GM12878 (cell line): Measurements from ENCODE around the gene IFI27L1. TPM values are rescaled to one million over a fixed set of nuclear protein-coding genes. Genes with fewer than 3 reads are reported as not detected.

Experiments
- FOXM1 ChIP-seq: IDR thresholded peaks from 2 replicates; pipeline ENCODE4 v1.6.1; 2012; ENCODE audit warnings: low read depth, mild to moderate bottlenecking, inconsistent platforms, low read length, moderate library complexity
- GATAD2B ChIP-seq: fragments of 450-650 bp; conservative IDR thresholded peaks from 2 replicates; pipeline ENCODE4 v1.6.1; 2017; ENCODE audit warnings: low read depth, mild to moderate bottlenecking, moderate library complexity
- NRF1 ChIP-seq: conservative IDR thresholded peaks from 2 replicates; pipeline ENCODE4 v1.6.1; 2011; ENCODE audit warnings: mild to moderate bottlenecking, low read depth, low read length, improper control_type of control experiment
- RAD51 ChIP-seq: fragments of 450-650 bp; IDR thresholded peaks from 2 replicates; pipeline ENCODE4 v1.6.1; 2016; ENCODE audit warnings: moderate library complexity, mild to moderate bottlenecking, inconsistent platforms
- RCOR1 ChIP-seq: conservative IDR thresholded peaks from 2 replicates; pipeline ENCODE4 v1.6.1; 2012; ENCODE audit warnings: low read depth, low read length, improper control_type of control experiment
- ZBED1 ChIP-seq: IDR thresholded peaks from 2 replicates; pipeline ENCODE4 v1.6.1; 2016; ENCODE audit warnings: borderline replicate concordance
- polyA plus RNA-seq, 11 experiments: library from polyadenylated mRNA; depleted of rRNA in 4 of 11; unstranded in 6 of 11; stranded (reverse) in 5 of 11; fragments of >200 nt; fragmentation: Nextera tagmentation in 4 of 11; fragmentation: Illumina TruSeq in 1 of 11; extraction: Ambion mirVana in 4 of 11; extraction: Trizol in 1 of 11; gene quantifications; 1 replicate in 1 of 11; 2 replicates in 10 of 11; pipeline versions ENCODE4 v1.2.1 to v1.2.3, GENCODE V29; 2011 to 2016; ENCODE audit warnings: inconsistent platforms in 2 of 11, missing spikeins in 2 of 11, low read depth in 1 of 11
- total RNA-seq, 4 experiments: library from RNA; depleted of rRNA in 3 of 4; stranded (reverse); fragments of >200 nt in 3 of 4; fragmentation: Illumina TruSeq in 1 of 4; extraction: Trizol in 1 of 4; gene quantifications; 2 replicates each; pipeline versions ENCODE4 v1.2.1 to v1.2.3, GENCODE V29; 2013 to 2021
- TF ChIP-seq, protein P1 (sequence below), 3 experiments: IDR thresholded peaks in 2 of 3; conservative IDR thresholded peaks in 1 of 3; 2 replicates each; pipeline ENCODE4 v1.5.1; 2011; ENCODE audit warnings: low read depth in 3 of 3, low read length in 3 of 3, mild to moderate bottlenecking in 3 of 3, control low read depth in 2 of 3, moderate library complexity in 2 of 3, inconsistent platforms in 1 of 3, mixed read lengths in 1 of 3; ENCODE audit not compliant: control insufficient read depth in 2 of 3, insufficient read depth in 1 of 3; ENCODE audit errors: extremely low read depth in 1 of 3
- TF ChIP-seq, protein P2 (sequence below): fragments of 450-650 bp; IDR thresholded peaks from 2 replicates; pipeline ENCODE4 v1.6.1; 2017; ENCODE audit warnings: borderline replicate concordance
- TF ChIP-seq, protein P3 (sequence below): fragments of 450-650 bp; formaldehyde crosslinking; IDR thresholded peaks from 2 replicates; pipeline ENCODE4 v1.4.0; 2020; ENCODE audit warnings: mild to moderate bottlenecking, moderate library complexity

The IFI27L1 gene
- total and polyA plus RNA-seq, 10 of the 15 experiments (the other 5 are each of a cell fraction or from before 2014, with no cell fraction given): 17.4 to 38.8 (median 27.6) TPM

DNA sequence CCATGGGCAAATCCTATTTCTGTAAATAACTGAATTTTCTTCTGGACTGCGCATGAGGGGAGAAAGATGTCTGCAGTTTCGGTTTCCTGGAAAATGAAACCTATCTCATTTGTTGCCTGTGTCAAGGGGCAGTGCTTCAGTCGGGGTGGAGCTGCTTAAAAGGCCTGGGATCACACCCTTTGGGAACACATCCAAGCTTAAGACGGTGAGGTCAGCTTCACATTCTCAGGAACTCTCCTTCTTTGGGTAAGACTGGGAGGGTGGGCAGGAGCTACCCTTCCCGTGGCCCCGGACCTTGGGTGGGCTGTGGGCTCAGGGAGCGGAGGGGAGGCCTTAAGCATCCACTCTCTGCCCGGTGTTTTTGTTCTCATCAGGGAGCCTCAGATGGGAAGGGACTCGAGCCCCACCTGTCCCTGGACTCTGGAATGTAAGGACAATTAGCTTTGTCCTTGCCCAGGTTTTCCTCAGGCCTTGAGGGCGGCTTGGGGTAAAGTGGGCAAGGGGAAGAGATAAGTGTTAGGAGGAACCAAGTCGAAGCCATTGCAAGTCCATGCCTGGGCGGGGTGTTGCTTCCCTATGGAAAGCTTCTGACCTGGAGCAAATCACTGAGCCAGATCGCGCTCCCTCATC, 29.6 kb downstream of the IFI27L1 start, which contains the start of gene IFI27 (continued):
- TF ChIP-seq, protein P1, sequence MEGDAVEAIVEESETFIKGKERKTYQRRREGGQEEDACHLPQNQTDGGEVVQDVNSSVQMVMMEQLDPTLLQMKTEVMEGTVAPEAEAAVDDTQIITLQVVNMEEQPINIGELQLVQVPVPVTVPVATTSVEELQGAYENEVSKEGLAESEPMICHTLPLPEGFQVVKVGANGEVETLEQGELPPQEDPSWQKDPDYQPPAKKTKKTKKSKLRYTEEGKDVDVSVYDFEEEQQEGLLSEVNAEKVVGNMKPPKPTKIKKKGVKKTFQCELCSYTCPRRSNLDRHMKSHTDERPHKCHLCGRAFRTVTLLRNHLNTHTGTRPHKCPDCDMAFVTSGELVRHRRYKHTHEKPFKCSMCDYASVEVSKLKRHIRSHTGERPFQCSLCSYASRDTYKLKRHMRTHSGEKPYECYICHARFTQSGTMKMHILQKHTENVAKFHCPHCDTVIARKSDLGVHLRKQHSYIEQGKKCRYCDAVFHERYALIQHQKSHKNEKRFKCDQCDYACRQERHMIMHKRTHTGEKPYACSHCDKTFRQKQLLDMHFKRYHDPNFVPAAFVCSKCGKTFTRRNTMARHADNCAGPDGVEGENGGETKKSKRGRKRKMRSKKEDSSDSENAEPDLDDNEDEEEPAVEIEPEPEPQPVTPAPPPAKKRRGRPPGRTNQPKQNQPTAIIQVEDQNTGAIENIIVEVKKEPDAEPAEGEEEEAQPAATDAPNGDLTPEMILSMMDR (IDR thresholded peaks at IDR 0.05 in 2 of 3, conservative IDR thresholded peaks at IDR 0.05 in 1 of 3; ENCODE audit: control insufficient read depth in 2 of 3, extremely low read depth in 1 of 3, insufficient read depth in 1 of 3, low read depth in 3 of 3, low read length in 3 of 3): no peak
- TF ChIP-seq NRF1 (no peak), ZBED1 (no peak), GATAD2B (no peak), RCOR1 (no peak), RAD51 (no peak), FOXM1 (no peak)
- TF ChIP-seq, protein P2, sequence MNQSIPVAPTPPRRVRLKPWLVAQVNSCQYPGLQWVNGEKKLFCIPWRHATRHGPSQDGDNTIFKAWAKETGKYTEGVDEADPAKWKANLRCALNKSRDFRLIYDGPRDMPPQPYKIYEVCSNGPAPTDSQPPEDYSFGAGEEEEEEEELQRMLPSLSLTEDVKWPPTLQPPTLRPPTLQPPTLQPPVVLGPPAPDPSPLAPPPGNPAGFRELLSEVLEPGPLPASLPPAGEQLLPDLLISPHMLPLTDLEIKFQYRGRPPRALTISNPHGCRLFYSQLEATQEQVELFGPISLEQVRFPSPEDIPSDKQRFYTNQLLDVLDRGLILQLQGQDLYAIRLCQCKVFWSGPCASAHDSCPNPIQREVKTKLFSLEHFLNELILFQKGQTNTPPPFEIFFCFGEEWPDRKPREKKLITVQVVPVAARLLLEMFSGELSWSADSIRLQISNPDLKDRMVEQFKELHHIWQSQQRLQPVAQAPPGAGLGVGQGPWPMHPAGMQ: no peak
- TF ChIP-seq, protein P3, sequence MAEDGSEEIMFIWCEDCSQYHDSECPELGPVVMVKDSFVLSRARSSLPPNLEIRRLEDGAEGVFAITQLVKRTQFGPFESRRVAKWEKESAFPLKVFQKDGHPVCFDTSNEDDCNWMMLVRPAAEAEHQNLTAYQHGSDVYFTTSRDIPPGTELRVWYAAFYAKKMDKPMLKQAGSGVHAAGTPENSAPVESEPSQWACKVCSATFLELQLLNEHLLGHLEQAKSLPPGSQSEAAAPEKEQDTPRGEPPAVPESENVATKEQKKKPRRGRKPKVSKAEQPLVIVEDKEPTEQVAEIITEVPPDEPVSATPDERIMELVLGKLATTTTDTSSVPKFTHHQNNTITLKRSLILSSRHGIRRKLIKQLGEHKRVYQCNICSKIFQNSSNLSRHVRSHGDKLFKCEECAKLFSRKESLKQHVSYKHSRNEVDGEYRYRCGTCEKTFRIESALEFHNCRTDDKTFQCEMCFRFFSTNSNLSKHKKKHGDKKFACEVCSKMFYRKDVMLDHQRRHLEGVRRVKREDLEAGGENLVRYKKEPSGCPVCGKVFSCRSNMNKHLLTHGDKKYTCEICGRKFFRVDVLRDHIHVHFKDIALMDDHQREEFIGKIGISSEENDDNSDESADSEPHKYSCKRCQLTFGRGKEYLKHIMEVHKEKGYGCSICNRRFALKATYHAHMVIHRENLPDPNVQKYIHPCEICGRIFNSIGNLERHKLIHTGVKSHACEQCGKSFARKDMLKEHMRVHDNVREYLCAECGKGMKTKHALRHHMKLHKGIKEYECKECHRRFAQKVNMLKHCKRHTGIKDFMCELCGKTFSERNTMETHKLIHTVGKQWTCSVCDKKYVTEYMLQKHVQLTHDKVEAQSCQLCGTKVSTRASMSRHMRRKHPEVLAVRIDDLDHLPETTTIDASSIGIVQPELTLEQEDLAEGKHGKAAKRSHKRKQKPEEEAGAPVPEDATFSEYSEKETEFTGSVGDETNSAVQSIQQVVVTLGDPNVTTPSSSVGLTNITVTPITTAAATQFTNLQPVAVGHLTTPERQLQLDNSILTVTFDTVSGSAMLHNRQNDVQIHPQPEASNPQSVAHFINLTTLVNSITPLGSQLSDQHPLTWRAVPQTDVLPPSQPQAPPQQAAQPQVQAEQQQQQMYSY: no peak
- TF ChIP-seq, all 136 proteins: peak for 0
